ENCODE data around the gene KCNE3.

DNA sequence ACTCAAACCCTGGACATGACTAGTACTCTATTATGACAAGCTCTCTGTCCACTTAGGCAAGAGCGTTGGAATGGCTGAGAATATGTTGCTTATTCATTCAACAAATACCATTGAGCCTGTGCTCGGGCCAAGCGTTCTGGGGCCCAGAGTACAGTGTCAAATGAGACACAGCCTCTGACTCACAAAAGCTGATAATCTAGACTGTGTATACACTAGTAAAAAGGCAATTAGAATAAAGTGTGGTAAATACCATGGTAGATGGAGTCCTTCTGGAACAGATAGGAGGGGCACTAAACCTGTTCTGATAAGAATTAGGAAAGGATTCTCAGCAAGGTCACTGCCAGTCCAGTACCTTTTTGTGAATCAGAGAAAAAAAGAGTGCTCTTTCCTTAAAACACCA is 24.7 kb downstream of the KCNE3 start:
- TF ChIP-seq, protein P1, sequence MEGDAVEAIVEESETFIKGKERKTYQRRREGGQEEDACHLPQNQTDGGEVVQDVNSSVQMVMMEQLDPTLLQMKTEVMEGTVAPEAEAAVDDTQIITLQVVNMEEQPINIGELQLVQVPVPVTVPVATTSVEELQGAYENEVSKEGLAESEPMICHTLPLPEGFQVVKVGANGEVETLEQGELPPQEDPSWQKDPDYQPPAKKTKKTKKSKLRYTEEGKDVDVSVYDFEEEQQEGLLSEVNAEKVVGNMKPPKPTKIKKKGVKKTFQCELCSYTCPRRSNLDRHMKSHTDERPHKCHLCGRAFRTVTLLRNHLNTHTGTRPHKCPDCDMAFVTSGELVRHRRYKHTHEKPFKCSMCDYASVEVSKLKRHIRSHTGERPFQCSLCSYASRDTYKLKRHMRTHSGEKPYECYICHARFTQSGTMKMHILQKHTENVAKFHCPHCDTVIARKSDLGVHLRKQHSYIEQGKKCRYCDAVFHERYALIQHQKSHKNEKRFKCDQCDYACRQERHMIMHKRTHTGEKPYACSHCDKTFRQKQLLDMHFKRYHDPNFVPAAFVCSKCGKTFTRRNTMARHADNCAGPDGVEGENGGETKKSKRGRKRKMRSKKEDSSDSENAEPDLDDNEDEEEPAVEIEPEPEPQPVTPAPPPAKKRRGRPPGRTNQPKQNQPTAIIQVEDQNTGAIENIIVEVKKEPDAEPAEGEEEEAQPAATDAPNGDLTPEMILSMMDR (conservative IDR thresholded peaks at IDR 0.05): no peak
- no peak for TF ChIP-seq EZH2 (IDR thresholded peaks at IDR 0.05; ENCODE audit: low read depth)
